ENCODE results near the gene PLXNB3. TPM values are rescaled to one million over a fixed set of nuclear protein-coding genes. Genes with fewer than 3 reads are reported as not detected.

Gene PLXNB3
- total RNA-seq, 1 donor from 2014 or later, result 4.5 TPM

DNA sequence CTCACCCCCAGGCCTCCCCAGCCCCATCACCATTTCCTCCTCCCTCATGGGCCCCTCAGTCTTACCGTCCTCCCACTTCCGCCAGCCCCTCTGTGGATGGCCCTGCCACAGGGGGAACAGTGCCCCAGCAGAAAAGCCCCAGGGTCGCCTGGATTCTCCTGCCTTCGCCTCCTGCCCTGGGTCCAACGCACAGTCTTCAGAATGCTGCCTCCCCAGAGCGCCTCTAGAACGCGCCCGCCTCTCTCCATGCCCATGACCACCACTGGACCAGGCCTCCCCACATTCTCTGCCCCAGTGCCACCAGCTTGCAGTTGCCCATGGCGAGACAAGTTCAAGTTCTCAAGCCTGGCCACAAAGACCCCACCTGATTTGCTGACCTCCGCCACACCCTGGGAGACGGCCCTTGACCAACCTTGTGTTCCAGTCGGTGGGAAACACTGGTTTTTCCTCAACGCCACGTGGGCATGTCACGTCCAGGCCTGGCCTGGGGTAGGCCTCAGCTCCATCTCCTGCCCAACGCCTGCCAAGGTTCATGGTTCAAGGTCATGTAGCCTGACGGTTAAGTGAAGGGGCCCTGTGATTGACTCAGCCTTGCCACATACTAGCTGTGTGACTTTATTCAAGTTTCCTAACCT lies 634 bp upstream of the PLXNB3 start:
- no peak overlapping the region for H3K4me3 ChIP-seq (ENCODE audit: low read depth, low read length)
- FAIRE-seq, result no peak
- H3K36me3 ChIP-seq (ENCODE audit: control insufficient read depth, insufficient read depth, low read length), result peaks cover 1% of the 10 kb centered on the region
- DNase-seq (ENCODE audit: low read depth), result no peak
- no peaks in the 10 kb centered on the region for H3K27me3 ChIP-seq (ENCODE audit: control insufficient read depth, insufficient read depth, low read length)
- no peak for TF ChIP-seq CTCF (IDR thresholded peaks at IDR 0.05; ENCODE audit: insufficient read depth, low read length, severe bottlenecking)

DNA sequence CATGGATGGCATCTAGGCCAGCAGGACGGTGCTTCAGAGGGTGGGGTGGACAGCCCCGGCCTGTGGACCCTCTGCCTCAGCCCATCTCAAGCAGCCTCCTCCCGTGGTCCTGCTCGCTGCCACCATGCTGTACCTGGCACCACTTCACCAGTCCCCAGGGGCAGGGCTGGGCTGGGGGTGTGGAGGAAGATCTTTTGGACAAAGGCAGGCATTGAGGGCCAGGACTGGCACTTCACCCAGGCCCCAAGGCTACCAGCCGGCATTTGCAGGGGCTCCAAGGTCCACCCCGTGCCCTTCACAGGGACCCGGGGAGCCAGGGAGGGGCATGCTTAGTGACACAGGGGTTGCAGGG lies 713 bp downstream of the PLXNB3 start:
- DNase-seq (ENCODE audit: low read depth), result no peak
- peak overlapping the region; percentile 52 for H3K4me3 ChIP-seq (ENCODE audit: low read depth, low read length)

GRCh38 chrX:153765138-153766079 lies 1.4 kb downstream of the PLXNB3 start:
- DNase-seq (ENCODE audit: low read depth), result no peak

More for the DNA sequence above, 713 bp downstream of the PLXNB3 start:
- Histone ChIP-seq H3K36me3 (ENCODE audit: control insufficient read depth, insufficient read depth, low read length) (peaks cover 4% of the 10 kb centered on the region), H3K27me3 (ENCODE audit: control insufficient read depth, insufficient read depth, low read length) (no peaks in the 10 kb centered on the region)
- no peak for FAIRE-seq
- no peak for TF ChIP-seq CTCF (IDR thresholded peaks at IDR 0.05; ENCODE audit: insufficient read depth, low read length, severe bottlenecking)

GRCh38 chrX:153766098-153766817 lies 2.2 kb downstream of the PLXNB3 start:
- Histone ChIP-seq H3K27me3 (ENCODE audit: control insufficient read depth, insufficient read depth, low read length) (no peaks in the 10 kb centered on the region), H3K36me3 (ENCODE audit: control insufficient read depth, insufficient read depth, low read length) (peaks cover 7% of the 10 kb centered on the region), H3K4me3 (ENCODE audit: low read depth, low read length) (peak overlapping the region; percentile 27)
- no peak for TF ChIP-seq CTCF (IDR thresholded peaks at IDR 0.05; ENCODE audit: insufficient read depth, low read length, severe bottlenecking)
- FAIRE-seq, result no peak
- peak; percentile 49 for DNase-seq (ENCODE audit: low read depth)

More at GRCh38 chrX:153765138-153766079, 1.4 kb downstream of the PLXNB3 start:
- Histone ChIP-seq H3K4me3 (ENCODE audit: low read depth, low read length) (no peak overlapping the region), H3K27me3 (ENCODE audit: control insufficient read depth, insufficient read depth, low read length) (no peaks in the 10 kb centered on the region), H3K36me3 (ENCODE audit: control insufficient read depth, insufficient read depth, low read length) (peaks cover 4% of the 10 kb centered on the region)
- no peak for FAIRE-seq
- TF ChIP-seq CTCF (IDR thresholded peaks at IDR 0.05; ENCODE audit: insufficient read depth, low read length, severe bottlenecking), result no peak

GRCh38 chrX:153766871-153767673 lies 3.0 kb downstream of the PLXNB3 start:
- Histone ChIP-seq H3K27me3 (ENCODE audit: control insufficient read depth, insufficient read depth, low read length) (no peaks in the 10 kb centered on the region), H3K4me3 (ENCODE audit: low read depth, low read length) (no peak overlapping the region), H3K36me3 (ENCODE audit: control insufficient read depth, insufficient read depth, low read length) (peaks cover 7% of the 10 kb centered on the region)
- DNase-seq (ENCODE audit: low read depth) (no peak), FAIRE-seq (no peak)
- no peak for TF ChIP-seq CTCF (IDR thresholded peaks at IDR 0.05; ENCODE audit: insufficient read depth, low read length, severe bottlenecking)
